Keratinocyte (primary cell): ENCODE results near the gene SH3BP5L. TPM values are rescaled to one million over a fixed set of nuclear protein-coding genes. Genes with fewer than 3 reads are reported as not detected.

ENCODE experiments used
- DNase-seq: peaks from one replicate; pipeline ENCODE4 v3.0.0-alpha.2; 2011; ENCODE audit warnings: low read depth, missing footprints, low spot score
- FAIRE-seq: peaks from 2 replicates; lab custom pipeline; 2011; peaks lifted over from hg19 to GRCh38; lab: Jason Lieb, UNC
- H2AFZ ChIP-seq: 2 replicates; pipeline ENCODE4 v1.6.0; 2012; ENCODE audit warnings: low read length, control low read depth, inconsistent platforms; ENCODE audit not compliant: control insufficient read depth
- H3K27ac ChIP-seq: 2 replicates; pipeline ENCODE4 v1.5.1; 2011; ENCODE audit warnings: low read length; ENCODE audit not compliant: control insufficient read depth, insufficient read depth
- H3K27me3 ChIP-seq: 3 replicates; pipeline ENCODE4 v1.6.0; 2011; ENCODE audit warnings: low read length; ENCODE audit not compliant: control insufficient read depth, insufficient read depth; ENCODE audit errors: extremely low read depth
- H3K36me3 ChIP-seq, 2 experiments: 2 replicates in 1 of 2; 3 replicates in 1 of 2; pipeline ENCODE4 v1.5.1; 2011; ENCODE audit warnings: low read length in 2 of 2, mild to moderate bottlenecking in 1 of 2; ENCODE audit not compliant: control insufficient read depth in 2 of 2, insufficient read depth in 2 of 2; ENCODE audit errors: extremely low read depth in 1 of 2
- H3K4me1 ChIP-seq: 3 replicates; pipeline ENCODE4 v1.5.1; 2011; ENCODE audit warnings: low read length; ENCODE audit not compliant: control insufficient read depth, insufficient read depth; ENCODE audit errors: extremely low read depth
- H3K4me2 ChIP-seq: 3 replicates; pipeline ENCODE4 v1.6.0; 2011; ENCODE audit warnings: low read depth, low read length; ENCODE audit not compliant: control insufficient read depth, insufficient read depth; ENCODE audit errors: extremely low read depth
- H3K4me3 ChIP-seq, 3 experiments: fragments of 200-600 bp in 1 of 3; sonication (generic) in 1 of 3; 2 replicates in 2 of 3; 3 replicates in 1 of 3; pipeline ENCODE4 v1.5.1; 2011 to 2016; ENCODE audit warnings: low read length in 3 of 3, mild to moderate bottlenecking in 3 of 3, control low read depth in 2 of 3, inconsistent platforms in 1 of 3, low read depth in 1 of 3, mixed read lengths in 1 of 3, mixed run types in 1 of 3, moderate library complexity in 1 of 3; ENCODE audit not compliant: control insufficient read depth in 2 of 3, insufficient read depth in 2 of 3; ENCODE audit errors: extremely low read depth in 1 of 3
- H3K79me2 ChIP-seq: 2 replicates; pipeline ENCODE4 v1.6.0; 2012; ENCODE audit warnings: low read length; ENCODE audit not compliant: control insufficient read depth, insufficient read depth
- H3K9ac ChIP-seq: 3 replicates; pipeline ENCODE4 v1.6.0; 2011; ENCODE audit warnings: low read length; ENCODE audit not compliant: control insufficient read depth, insufficient read depth; ENCODE audit errors: extremely low read depth
- H3K9me1 ChIP-seq: 3 replicates; pipeline ENCODE4 v1.6.0; 2011; ENCODE audit warnings: low read length; ENCODE audit not compliant: control insufficient read depth, insufficient read depth; ENCODE audit errors: extremely low read depth
- H3K9me3 ChIP-seq: 2 replicates; pipeline ENCODE4 v1.5.1; 2012; ENCODE audit warnings: low read depth, low read length; ENCODE audit not compliant: control insufficient read depth
- H4K20me1 ChIP-seq: 3 replicates; pipeline ENCODE4 v1.6.0; 2011; ENCODE audit warnings: low read length; ENCODE audit not compliant: control insufficient read depth, insufficient read depth; ENCODE audit errors: extremely low read depth
- CTCF ChIP-seq, 3 experiments: IDR thresholded peaks in 1 of 3; conservative IDR thresholded peaks in 1 of 3; optimal IDR thresholded peaks in 1 of 3; 2 replicates in 2 of 3; 3 replicates in 1 of 3; pipeline versions ENCODE3 to v1.5.1; 2011; ENCODE audit warnings: low read length in 3 of 3, mild to moderate bottlenecking in 3 of 3, moderate library complexity in 2 of 3, control low read depth in 1 of 3, inconsistent platforms in 1 of 3; ENCODE audit not compliant: insufficient read depth in 2 of 3; ENCODE audit errors: extremely low read depth in 1 of 3
- EZH2 ChIP-seq: IDR thresholded peaks from one replicate; pipeline ENCODE4 v1.6.1; 2012; ENCODE audit warnings: inconsistent platforms, mild to moderate bottlenecking, low read length, moderate library complexity
- dilution Hi-C: fragments of 300-500 bp; cut with MboI; formaldehyde crosslinking; loops from one replicate; pipeline ENCODE4 v1.7.0; 2020; ENCODE audit warnings: low sequenced_read_pairs; ENCODE audit not compliant: extremely low pct_ligation_motif_present
- polyA plus RNA-seq, 5 experiments: library from polyadenylated mRNA; depleted of rRNA in 3 of 5; stranded (reverse) in 3 of 5; stranded (forward) in 1 of 5; unstranded in 1 of 5; fragments of >200 nt; gene quantifications; 1 replicate in 1 of 5; 2 replicates in 3 of 5; 3 replicates in 1 of 5; pipeline versions ENCODE4 v1.2.1 to v1.2.3, GENCODE V29; 2011 to 2012; ENCODE audit warnings: missing spikeins in 2 of 5, low read depth in 1 of 5, low replicate concordance in 1 of 5

Gene SH3BP5L
- polyA plus RNA-seq, 1 donor (not counting 4 experiments of a cell fraction or from before 2014, with no cell fraction given), result 13.2 TPM

- H4K20me1 ChIP-seq, result no peaks in the 10 kb centered on the region
- H2AFZ ChIP-seq, result peak overlapping the region; percentile 100
- H3K9me1 ChIP-seq, result no peaks in the 10 kb centered on the region
- peak overlapping the region; percentile 88 for H3K4me2 ChIP-seq
- TF ChIP-seq CTCF (optimal IDR thresholded peaks at IDR 0.05 in 1 of 3, IDR thresholded peaks at IDR 0.05 in 1 of 3, conservative IDR thresholded peaks at IDR 0.05 in 1 of 3; ENCODE audit: extremely low read depth in 1 of 3, insufficient read depth in 2 of 3, low read length in 3 of 3) (no peak), EZH2 (no peak)
- peaks cover 4% of the 10 kb centered on the region for H3K4me1 ChIP-seq
- H3K4me3 ChIP-seq, result peak overlapping the region; percentile 55 to 95 (median 82)
- H3K9me3 ChIP-seq, result no peaks in the 10 kb centered on the region
- peak; percentile 95 for DNase-seq
- H3K79me2 ChIP-seq, result no peaks in the 10 kb centered on the region
- H3K27ac ChIP-seq, result peak overlapping the region; percentile 88
- no peaks in the 10 kb centered on the region for H3K36me3 ChIP-seq
- dilution Hi-C loops, result no loop called here
- no peak for FAIRE-seq
- peak overlapping the region; percentile 87 for H3K9ac ChIP-seq
- H3K27me3 ChIP-seq, result no peaks in the 10 kb centered on the region
Observed at GRCh38 chr1:248873409-248873992, 47.8 kb upstream of the SH3BP5L start.

- no peak for DNase-seq
- Histone ChIP-seq H3K4me3 (peak overlapping the region; percentile 55 to 95 (median 67)), H3K9me1 (no peaks in the 10 kb centered on the region), H3K79me2 (no peaks in the 10 kb centered on the region), H3K4me1 (peaks cover 4% of the 10 kb centered on the region), H3K36me3 (no peaks in the 10 kb centered on the region), H3K9ac (peak overlapping the region; percentile 87), H2AFZ (peak overlapping the region; percentile 100), H4K20me1 (no peaks in the 10 kb centered on the region), H3K4me2 (peak overlapping the region; percentile 88), H3K27me3 (no peaks in the 10 kb centered on the region), H3K9me3 (no peaks in the 10 kb centered on the region), H3K27ac (peak overlapping the region; percentile 88)
- TF ChIP-seq CTCF (optimal IDR thresholded peaks at IDR 0.05 in 1 of 3, IDR thresholded peaks at IDR 0.05 in 1 of 3, conservative IDR thresholded peaks at IDR 0.05 in 1 of 3; ENCODE audit: extremely low read depth in 1 of 3, insufficient read depth in 2 of 3, low read length in 3 of 3), result no peak
- TF ChIP-seq EZH2, result no peak
- FAIRE-seq, result no peak
- dilution Hi-C loops, result no loop called here
Observed at GRCh38 chr1:248872752-248873408, 47.2 kb upstream of the SH3BP5L start.
